Pancreas (tissue), 10 donors: Measurements from ENCODE around the gene ARSG. TPM values are rescaled to one million over a fixed set of nuclear protein-coding genes. Genes with fewer than 3 reads are reported as not detected.
A peak's percentile ranks its signal among the peaks of the same experiment; 100 is the strongest.

Source experiments
- ATAC-seq, 4 donors: fragments of 200-7000 bp; cut with Tn5 transposase; one replicate each; pipeline versions ENCODE4 v1.8.0 to v1.9.1; 2020; ENCODE audit warnings: mild to moderate bottlenecking in 4 of 4, moderate library complexity in 4 of 4
- DNase-seq, 6 donors: peaks; one replicate each; pipeline ENCODE4 v3.0.0-alpha.2; 2020
- FAIRE-seq: peaks from 2 replicates; lab custom pipeline; 2012; peaks lifted over from hg19 to GRCh38; lab: Jason Lieb, UNC
- H3K27ac ChIP-seq, 4 donors: fragments of 200-600 bp; sonication (generic); 1 replicate in 3 of 4; 2 replicates in 1 of 4; pipeline versions ENCODE4 v1.5.0 to v1.8.0; 2020
- H3K27me3 ChIP-seq, 4 donors: fragments of 200-600 bp; one replicate each; pipeline ENCODE4 v1.8.0; 2021
- H3K36me3 ChIP-seq, 3 donors: fragments of 200-600 bp; sonication (generic) in 1 of 3; one replicate each; pipeline versions ENCODE4 v1.5.0 to v1.8.0; 2020 to 2021
- H3K4me1 ChIP-seq, 3 donors: fragments of 200-600 bp; one replicate each; pipeline ENCODE4 v1.8.0; 2021
- H3K4me3 ChIP-seq, 4 donors: fragments of 200-600 bp; sonication (generic) in 2 of 4; one replicate each; pipeline versions ENCODE4 v1.5.0 to v1.8.0; 2020 to 2021
- H3K9me3 ChIP-seq, 4 donors: fragments of 200-600 bp; one replicate each; pipeline ENCODE4 v1.8.0; 2021
- WGBS, 2 donors: extraction: QIAGEN DNeasy Blood & Tissue Kit; methylation state at CpG; one replicate each; pipeline ENCODE4 v1.1.7; 2013; 5-methylcytosine and 5-hydroxymethylcytosine counted together
- intact Hi-C, 3 donors: fragments of 100-400 bp; cut with DNase I; formaldehyde crosslinking; loops; one replicate each; pipeline versions ENCODE4 v1.11.1 to v1.14.2; 2022
- microRNA-seq, 2 donors: library from miRNA; unstranded; fragments of <30 nt; microRNA quantifications; one replicate each; pipeline versions ENCODE4 to v1.1.0, GENCODE V29; 2019 to 2020
- polyA plus RNA-seq, 2 donors: library from polyadenylated mRNA; stranded (reverse); fragments of 200-250 nt; gene quantifications; one replicate each; pipeline ENCODE4 v1.2.3, GENCODE V29; 2013
- total RNA-seq, 6 donors: library from RNA; stranded (reverse); fragmentation: NEBNext Ultra II Directional in 4 of 6; extraction: Animal tissue kit (Norgen Biotek cat#: 25700) in 4 of 6; gene quantifications; one replicate each; pipeline versions ENCODE4 v1.2.1 to v1.2.4, GENCODE V29; 2021 to 2023
- TF ChIP-seq, protein P1 (sequence below), 4 donors: fragments of 200-600 bp; sonication (generic) in 3 of 4; IDR thresholded peaks; one replicate each; pipeline versions ENCODE4 v1.5.0 to v1.8.0; 2021; ENCODE audit warnings: antibody characterized with exemption in 4 of 4
- donor health status: healthy with polysubstance abuse.
- donor health status: DM: no; HTN: no; CAD: no; lungs with moderate emphysema.
- donor health status: DM: no; HTN: no; CAD: no.
- donor health status: control.
- donor health status: control.
- donor health status: Bipolar disorder and iron deficiency.
- donor health status: DM: yes; HTN: yes; CAD: no.
- donor health status: DM: no; HTN: no; CAD: no.
- donor health status: DM: no; HTN: no; CAD: no.
- donor health status: DM: yes; HTN: yes; CAD: no.

Gene ARSG
- total and polyA plus RNA-seq, 8 donors: 0.46 to 2.5 (median 1.4) TPM

DNA sequence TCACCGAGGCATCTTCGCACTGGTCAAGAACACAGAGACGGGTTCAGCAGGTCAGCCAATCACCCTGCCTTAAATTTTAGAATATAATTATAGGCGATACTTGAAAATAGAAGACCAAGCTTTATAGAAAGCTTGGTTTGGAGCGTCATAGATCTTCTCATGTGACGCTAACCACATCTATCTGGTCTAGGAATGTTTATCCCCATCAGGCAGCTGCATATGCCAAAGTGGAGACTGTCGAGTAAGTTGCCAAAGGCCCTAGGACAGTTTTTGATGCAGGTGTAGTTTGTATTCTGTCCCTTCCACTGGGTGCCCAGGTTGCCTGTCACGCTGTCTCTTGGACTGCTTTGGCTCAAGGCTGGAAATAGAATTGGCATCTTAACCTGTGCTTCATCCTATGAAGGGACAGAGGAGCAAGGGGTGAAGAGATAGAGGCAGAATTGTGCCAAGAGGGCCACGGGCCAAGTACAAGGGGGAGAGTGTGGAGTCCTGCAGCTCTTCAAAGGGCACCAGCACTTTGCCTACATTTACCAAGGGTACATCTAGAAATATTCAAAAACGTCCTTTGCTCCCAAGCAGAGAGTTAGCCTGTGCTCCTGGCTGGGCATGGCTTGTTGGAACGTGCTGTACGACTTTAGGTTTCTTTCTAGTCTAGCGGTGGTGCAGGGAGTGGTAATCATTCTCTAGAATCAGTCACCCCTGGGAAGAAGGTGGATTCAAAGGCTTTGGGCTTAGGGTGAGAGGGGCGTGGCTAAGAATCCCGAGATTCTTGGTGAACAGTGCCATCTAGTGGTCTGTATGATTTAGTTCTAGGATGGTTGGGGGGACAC, 171.3 kb downstream of the ARSG start:
- Histone ChIP-seq H3K4me3 (no peak overlapping the region), H3K27ac (no peak overlapping the region), H3K4me1 (peaks cover 0 to 25% (median 0%) of the 10 kb centered on the region in 3 donors), H3K36me3 (no peaks in the 10 kb centered on the region), H3K27me3 (no peaks in the 10 kb centered on the region), H3K9me3 (no peaks in the 10 kb centered on the region)
- TF ChIP-seq, protein P1, sequence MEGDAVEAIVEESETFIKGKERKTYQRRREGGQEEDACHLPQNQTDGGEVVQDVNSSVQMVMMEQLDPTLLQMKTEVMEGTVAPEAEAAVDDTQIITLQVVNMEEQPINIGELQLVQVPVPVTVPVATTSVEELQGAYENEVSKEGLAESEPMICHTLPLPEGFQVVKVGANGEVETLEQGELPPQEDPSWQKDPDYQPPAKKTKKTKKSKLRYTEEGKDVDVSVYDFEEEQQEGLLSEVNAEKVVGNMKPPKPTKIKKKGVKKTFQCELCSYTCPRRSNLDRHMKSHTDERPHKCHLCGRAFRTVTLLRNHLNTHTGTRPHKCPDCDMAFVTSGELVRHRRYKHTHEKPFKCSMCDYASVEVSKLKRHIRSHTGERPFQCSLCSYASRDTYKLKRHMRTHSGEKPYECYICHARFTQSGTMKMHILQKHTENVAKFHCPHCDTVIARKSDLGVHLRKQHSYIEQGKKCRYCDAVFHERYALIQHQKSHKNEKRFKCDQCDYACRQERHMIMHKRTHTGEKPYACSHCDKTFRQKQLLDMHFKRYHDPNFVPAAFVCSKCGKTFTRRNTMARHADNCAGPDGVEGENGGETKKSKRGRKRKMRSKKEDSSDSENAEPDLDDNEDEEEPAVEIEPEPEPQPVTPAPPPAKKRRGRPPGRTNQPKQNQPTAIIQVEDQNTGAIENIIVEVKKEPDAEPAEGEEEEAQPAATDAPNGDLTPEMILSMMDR (IDR thresholded peaks at IDR 0.05): peak; percentile 41 to 73 (median 68)
- intact Hi-C loops: loop anchor here in 2 of 3 donors (10.0 kb wide), 2 partner anchors 198 to 288 kb away; no protein-coding TSS in a partner anchor
- 38 to 44% methylated on average over 15 of the region's 15 CpGs for WGBS, 2 donors
- FAIRE-seq: no peak
- peak; percentile 76 to 90 (median 88) for ATAC-seq
- peak in 4 of 6 donors; percentile 52 to 74 (median 68) for DNase-seq

DNA sequence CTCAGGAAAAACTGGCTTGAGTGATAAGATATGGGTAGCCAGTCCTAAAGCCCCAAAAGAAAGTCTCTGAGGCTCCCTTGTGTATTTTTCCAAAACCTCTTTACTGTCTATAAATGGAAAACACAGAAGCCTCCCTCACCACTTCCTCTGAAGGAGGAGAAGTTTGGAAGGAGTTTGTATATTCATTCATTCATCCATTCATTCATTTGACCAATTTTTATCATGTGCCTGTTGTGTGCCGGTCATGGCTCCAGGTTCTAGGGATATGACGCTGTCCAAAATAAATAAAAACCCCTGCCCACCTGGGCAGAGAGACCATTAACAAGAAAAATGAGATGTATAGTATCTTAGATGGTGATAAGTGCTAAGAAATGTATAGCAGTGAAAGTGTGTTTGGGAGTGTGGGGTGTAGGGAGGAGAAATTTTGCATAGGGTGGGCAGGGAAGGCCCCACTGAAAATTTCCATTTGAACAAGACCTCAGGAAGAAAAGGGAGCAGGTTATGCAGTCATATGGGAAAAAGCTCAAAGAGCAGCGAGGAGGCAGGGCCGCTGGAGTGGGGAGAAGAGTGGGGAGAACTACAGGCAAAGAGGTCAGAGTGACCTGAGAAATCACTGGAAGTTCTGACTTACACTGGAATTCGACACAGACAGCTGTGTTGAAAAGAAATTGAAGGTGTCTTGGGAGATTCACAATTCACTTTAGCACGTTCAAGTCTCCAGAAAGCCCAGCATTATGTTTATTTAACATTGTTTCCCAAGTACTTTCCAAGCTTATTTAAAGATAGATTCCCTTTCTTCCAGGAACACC, 172.1 kb downstream of the ARSG start:
- ATAC-seq (no peak), FAIRE-seq (no peak)

DNA sequence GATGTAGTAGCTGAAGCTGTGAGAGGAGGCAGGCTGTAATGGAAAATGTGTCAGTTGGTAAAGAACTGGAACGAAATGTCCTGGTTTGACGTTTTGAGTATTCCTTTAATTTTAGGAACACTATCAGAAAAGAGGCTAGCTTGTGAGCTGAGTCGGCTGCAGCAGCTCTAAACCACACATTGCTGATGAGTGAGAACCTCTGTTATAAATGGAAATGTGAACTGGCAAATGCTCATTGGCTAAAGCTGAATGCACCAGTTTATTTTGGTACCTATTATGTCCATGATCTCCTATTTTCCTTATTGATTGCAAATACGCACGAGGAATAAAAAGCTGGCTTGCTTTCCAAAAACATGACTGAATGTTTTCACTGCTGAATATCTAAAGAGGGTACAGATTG, 177.0 kb downstream of the ARSG start:
- Histone ChIP-seq H3K9me3 (no peaks in the 10 kb centered on the region), H3K36me3 (no peaks in the 10 kb centered on the region), H3K27ac (no peak overlapping the region), H3K4me1 (peaks cover 0 to 4% (median 0%) of the 10 kb centered on the region in 3 donors), H3K4me3 (no peak overlapping the region), H3K27me3 (no peaks in the 10 kb centered on the region)
- TF ChIP-seq, protein P1 (IDR thresholded peaks at IDR 0.05): no peak
- ATAC-seq (no peak), FAIRE-seq (no peak), DNase-seq (no peak)
- intact Hi-C loops: loop anchor here in 2 of 3 donors (10.0 kb wide), 2 partner anchors 204 to 294 kb away; no protein-coding TSS in a partner anchor
- WGBS, 2 donors: 35 to 52% methylated on average over 5 of the region's 5 CpGs

More for the DNA sequence above, 172.1 kb downstream of the ARSG start:
- TF ChIP-seq, protein P1 (IDR thresholded peaks at IDR 0.05): no peak
- Histone ChIP-seq H3K4me1 (peaks cover 0 to 21% (median 0%) of the 10 kb centered on the region in 3 donors), H3K36me3 (no peaks in the 10 kb centered on the region), H3K4me3 (no peak overlapping the region), H3K9me3 (no peaks in the 10 kb centered on the region), H3K27ac (peak overlapping the region in 1 of 4 donors; percentile 44), H3K27me3 (no peaks in the 10 kb centered on the region)
- intact Hi-C loops: loop anchor here in 2 of 3 donors (10.0 kb wide), 2 partner anchors 199 to 289 kb away; no protein-coding TSS in a partner anchor
- no peak for DNase-seq
- WGBS, 2 donors: 33 to 38% methylated on average over 6 of the region's 6 CpGs

DNA sequence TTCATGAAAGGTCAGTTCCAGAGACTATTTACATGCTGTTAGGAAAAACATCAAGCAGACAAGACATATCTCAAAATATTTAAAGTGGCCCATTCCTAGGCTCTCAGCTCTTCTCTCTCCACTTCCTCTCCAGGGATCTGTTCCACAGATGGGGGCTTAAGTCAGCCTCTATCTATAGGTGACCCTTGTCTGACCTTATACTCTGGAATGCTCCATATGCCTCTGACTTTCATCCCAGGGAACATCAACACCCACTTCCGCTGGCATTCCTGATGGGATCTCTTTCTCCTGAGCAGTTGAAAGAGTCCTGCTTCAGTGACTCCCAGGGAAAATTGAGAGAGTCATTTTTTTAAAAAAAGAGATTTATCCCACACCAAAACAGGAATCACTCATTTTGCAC, 177.5 kb downstream of the ARSG start:
- no peak overlapping the region for H3K27ac ChIP-seq
- TF ChIP-seq, protein P1 (IDR thresholded peaks at IDR 0.05): no peak
- H3K36me3 ChIP-seq: no peaks in the 10 kb centered on the region
- H3K4me1 ChIP-seq: peaks cover 0 to under 1% (median 0%) of the 10 kb centered on the region in 3 donors
- intact Hi-C loops: loop anchor here in 2 of 3 donors (10.0 kb wide), 2 partner anchors 204 to 294 kb away; no protein-coding TSS in a partner anchor
- FAIRE-seq: no peak
- H3K9me3 ChIP-seq: no peaks in the 10 kb centered on the region
- no peaks in the 10 kb centered on the region for H3K27me3 ChIP-seq
- ATAC-seq: no peak
- no peak overlapping the region for H3K4me3 ChIP-seq
- no peak for DNase-seq
- WGBS, 2 donors: 89 to 91% methylated on average over 1 of the region's 1 CpG

Small RNA genes within 50 kb of the gene (microRNA-seq; reads per million reads assigned to microRNA genes)
- gene MIR635: 0 reads per million in 2 donors

Other genes starting within 250 kb of the ARSG start
- 10 to 100 TPM; 21.2 to 34.1 (median 28.2) TPM for gene AMZ2, start 43.5 kb upstream of the ARSG start, total RNA-seq
- gene AMZ2, start 43.5 kb upstream of the ARSG start, polyA plus RNA-seq: 10 to 100 TPM; 27.7 to 46.0 TPM
- gene SLC16A6, start 368 bp upstream of the ARSG start, total RNA-seq: 1 to 10 TPM in 1 of 6 donors, under 1 TPM in 5; 0.08 to 1.0 (median 0.17) TPM
- under 1 TPM; 0.02 to 0.08 TPM for gene SLC16A6, start 368 bp upstream of the ARSG start, polyA plus RNA-seq
- gene WIPI1, start 166.0 kb downstream of the ARSG start, total RNA-seq: 10 to 100 TPM; 23.3 to 32.2 (median 27.1) TPM
- gene WIPI1, start 166.0 kb downstream of the ARSG start, polyA plus RNA-seq: 10 to 100 TPM; 14.0 to 15.7 TPM
- 100 to 1,000 TPM in 2 of 6 donors, 10 to 100 TPM in 4; 63.5 to 137 (median 82.6) TPM for gene PRKAR1A, start 220.9 kb downstream of the ARSG start, total RNA-seq
- gene PRKAR1A, start 220.9 kb downstream of the ARSG start, polyA plus RNA-seq: 10 to 100 TPM; 22.6 to 72.9 TPM